H9 (cell line): Measurements from ENCODE around the gene PARD3. TPM values are rescaled to one million over a fixed set of nuclear protein-coding genes. Genes with fewer than 3 reads are reported as not detected.

ENCODE experiments used
- DNase-seq: peaks from one replicate; pipeline ENCODE4 v3.0.0-alpha.2; 2017
- H2AFZ ChIP-seq: one replicate; pipeline ENCODE4 v1.6.1; 2013; ENCODE audit warnings: mild to moderate bottlenecking, low read length, control low read depth, moderate library complexity
- H2AK5ac ChIP-seq: 2 replicates; pipeline ENCODE4 v1.6.1; 2013; ENCODE audit warnings: low read length, control low read depth, mixed read lengths; ENCODE audit not compliant: insufficient read length
- H2BK120ac ChIP-seq: one replicate; pipeline ENCODE4 v1.6.1; 2013; ENCODE audit warnings: low read depth, mild to moderate bottlenecking, low read length, control low read depth, inconsistent platforms; ENCODE audit not compliant: poor library complexity, severe bottlenecking
- H2BK12ac ChIP-seq: 2 replicates; pipeline ENCODE4 v1.6.1; 2013; ENCODE audit warnings: low read length, control low read depth, mixed read lengths, low read depth; ENCODE audit not compliant: insufficient read length
- H2BK15ac ChIP-seq: 2 replicates; pipeline ENCODE4 v1.6.1; 2013; ENCODE audit warnings: low read depth, low read length, control low read depth
- H2BK20ac ChIP-seq: one replicate; pipeline ENCODE4 v1.6.1; 2013; ENCODE audit warnings: low read depth, mild to moderate bottlenecking, low read length, control low read depth, inconsistent platforms; ENCODE audit not compliant: poor library complexity, severe bottlenecking
- H2BK5ac ChIP-seq: 2 replicates; pipeline ENCODE4 v1.6.1; 2013; ENCODE audit warnings: low read length, control low read depth, mixed read lengths; ENCODE audit not compliant: insufficient read length
- H3K14ac ChIP-seq: 2 replicates; pipeline ENCODE4 v1.6.1; 2013; ENCODE audit warnings: low read length, control low read depth; ENCODE audit not compliant: insufficient read depth
- H3K18ac ChIP-seq: 2 replicates; pipeline ENCODE4 v1.6.1; 2013; ENCODE audit warnings: low read depth, mild to moderate bottlenecking, mixed read lengths, low read length, control low read depth; ENCODE audit not compliant: insufficient read length
- H3K23ac ChIP-seq: 2 replicates; pipeline ENCODE4 v1.6.1; 2013; ENCODE audit warnings: low read length, control low read depth, mixed read lengths, low read depth; ENCODE audit not compliant: insufficient read length
- H3K23me2 ChIP-seq: 2 replicates; pipeline ENCODE4 v1.6.1; 2013; ENCODE audit warnings: low read depth, mild to moderate bottlenecking, mixed read lengths, low read length, control low read depth; ENCODE audit not compliant: insufficient read length, poor library complexity, severe bottlenecking
- H3K27ac ChIP-seq: 2 replicates; pipeline ENCODE4 v1.5.1; 2013; ENCODE audit warnings: low read length, control low read depth, mixed read lengths, low read depth; ENCODE audit not compliant: insufficient read length
- H3K27me3 ChIP-seq: 2 replicates; pipeline ENCODE4 v1.6.1; 2013; ENCODE audit warnings: low read length, control low read depth, inconsistent platforms; ENCODE audit not compliant: insufficient read depth
- H3K4ac ChIP-seq: 2 replicates; pipeline ENCODE4 v1.6.1; 2013; ENCODE audit warnings: low read depth, mild to moderate bottlenecking, control low read depth, inconsistent platforms, low read length, moderate library complexity
- H3K4me1 ChIP-seq: 2 replicates; pipeline ENCODE4 v1.6.1; 2013; ENCODE audit warnings: low read length, control low read depth, inconsistent platforms; ENCODE audit not compliant: insufficient read depth
- H3K4me2 ChIP-seq: 2 replicates; pipeline ENCODE4 v1.6.1; 2013; ENCODE audit warnings: low read length, control low read depth, mixed read lengths; ENCODE audit not compliant: insufficient read length, insufficient read depth
- H3K56ac ChIP-seq: 2 replicates; pipeline ENCODE4 v1.6.1; 2013; ENCODE audit warnings: low read depth, mild to moderate bottlenecking, mixed read lengths, low read length, control low read depth; ENCODE audit not compliant: insufficient read length
- H3K79me1 ChIP-seq: 2 replicates; pipeline ENCODE4 v1.6.1; 2013; ENCODE audit warnings: low read depth, mild to moderate bottlenecking, moderate library complexity, low read length, control low read depth, inconsistent platforms; ENCODE audit not compliant: insufficient read depth, poor library complexity, severe bottlenecking
- H3K79me2 ChIP-seq: 2 replicates; pipeline ENCODE4 v1.6.1; 2013; ENCODE audit warnings: low read length, control low read depth, inconsistent platforms; ENCODE audit not compliant: insufficient read depth
- H3K9ac ChIP-seq: 2 replicates; pipeline ENCODE4 v1.6.1; 2013; ENCODE audit warnings: low read length, control low read depth, mixed read lengths; ENCODE audit not compliant: insufficient read length; ENCODE audit errors: extremely low read depth
- H3K9me3 ChIP-seq: one replicate; pipeline ENCODE4 v1.6.1; 2013; ENCODE audit warnings: low read depth, low read length, inconsistent platforms; ENCODE audit not compliant: control insufficient read depth
- H3T11ph ChIP-seq: one replicate; pipeline ENCODE4 v1.6.1; 2013; ENCODE audit warnings: mild to moderate bottlenecking, low read length, control low read depth, inconsistent platforms
- H4K20me1 ChIP-seq: one replicate; pipeline ENCODE4 v1.6.1; 2013; ENCODE audit not compliant: control insufficient read depth, insufficient read length, insufficient read depth
- H4K5ac ChIP-seq: 2 replicates; pipeline ENCODE4 v1.6.1; 2013; ENCODE audit warnings: low read depth, mild to moderate bottlenecking, mixed read lengths, low read length, control low read depth; ENCODE audit not compliant: insufficient read length
- H4K8ac ChIP-seq: replicated peaks from 2 replicates; pipeline ENCODE4 v1.6.1; 2013; ENCODE audit warnings: low read length, control low read depth, mixed read lengths, low read depth; ENCODE audit not compliant: insufficient read length
- H4K91ac ChIP-seq: 2 replicates; pipeline ENCODE4 v1.6.1; 2013; ENCODE audit warnings: low read depth, mild to moderate bottlenecking, moderate library complexity, mixed read lengths, low read length, control low read depth; ENCODE audit not compliant: insufficient read length
- H3K27ac Mint-ChIP-seq, 3 experiments: 2 replicates in 2 of 3; 3 replicates in 1 of 3; pipeline ENCODE4 v1.8.0; 2020 to 2021; ENCODE audit warnings: mixed read lengths in 3 of 3, mild to moderate bottlenecking in 1 of 3, moderate library complexity in 1 of 3
- H3K27me3 Mint-ChIP-seq: 2 replicates; pipeline ENCODE4 v1.8.0; 2021; ENCODE audit warnings: low read depth, mild to moderate bottlenecking, moderate library complexity, mixed read lengths
- H3K36me3 Mint-ChIP-seq, 3 experiments: 2 replicates in 2 of 3; 3 replicates in 1 of 3; pipeline ENCODE4 v1.8.0; 2020 to 2021; ENCODE audit warnings: low read depth in 3 of 3, mixed read lengths in 3 of 3; ENCODE audit not compliant: insufficient read depth in 1 of 3
- H3K4me1 Mint-ChIP-seq, 2 experiments: 2 replicates each; pipeline ENCODE4 v1.8.0; 2020; ENCODE audit warnings: mixed read lengths in 2 of 2
- H3K4me3 Mint-ChIP-seq, 2 experiments: 2 replicates in 1 of 2; 3 replicates in 1 of 2; pipeline ENCODE4 v1.8.0; 2020 to 2021; ENCODE audit warnings: mild to moderate bottlenecking in 2 of 2, mixed read lengths in 2 of 2, moderate library complexity in 1 of 2
- H3K9me3 Mint-ChIP-seq, 2 experiments: 2 replicates in 1 of 2; 3 replicates in 1 of 2; pipeline ENCODE4 v1.8.0; 2020; ENCODE audit warnings: mild to moderate bottlenecking in 2 of 2, mixed read lengths in 2 of 2, moderate library complexity in 1 of 2
- CTCF ChIP-seq: fragments of 200-600 bp; sonication (generic); conservative IDR thresholded peaks from 3 replicates; pipeline ENCODE4 v1.8.0; 2021; ENCODE audit warnings: antibody characterized with exemption, mild to moderate bottlenecking
- WGBS: extraction: QIAGEN DNeasy Blood & Tissue Kit; methylation state at CpG from one replicate; pipeline ENCODE4 v1.1.7; 2013; ENCODE audit warnings: missing lambda C conversion rate, low lambda C conversion rate, mixed read lengths; ENCODE audit not compliant: insufficient read length; ENCODE audit errors: extremely low coverage; 5-methylcytosine and 5-hydroxymethylcytosine counted together
- total RNA-seq: library from RNA; stranded (reverse); gene quantifications from 2 replicates; pipeline ENCODE4 v1.2.1, GENCODE V29; 2021

Gene PARD3
- total RNA-seq, 1 experiment from 2014 or later, result 44.7 TPM

DNA sequence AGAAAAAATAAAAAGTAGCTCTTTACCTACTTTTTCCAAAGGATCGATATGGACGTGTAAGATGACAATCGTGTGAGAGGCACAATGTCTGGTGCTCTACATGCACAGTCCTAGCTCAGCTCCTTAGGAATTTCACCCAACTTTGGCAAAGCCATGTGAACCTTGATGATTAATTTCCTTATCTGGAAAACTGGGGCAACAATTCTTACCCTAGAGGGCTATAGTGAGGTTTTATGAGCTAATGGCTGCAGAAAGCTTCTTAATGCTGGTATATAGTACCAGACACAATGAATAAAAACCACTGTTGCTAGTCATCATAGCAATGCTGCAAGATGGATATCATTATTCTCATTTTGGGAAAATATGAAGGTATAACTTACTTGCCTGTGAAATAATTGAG, 202.7 kb downstream of the PARD3 start:
- Mint-ChIP-seq H3K4me1 (peaks cover 26 to 30% of the 10 kb centered on the region in 2 experiments), H3K9me3 (no peaks in the 10 kb centered on the region), H3K4me3 (no peak overlapping the region), H3K27me3 (no peaks in the 10 kb centered on the region), H3K27ac (no peak overlapping the region), H3K36me3 (no peaks in the 10 kb centered on the region)
- H2AFZ ChIP-seq, result no peak overlapping the region
- no peak overlapping the region for H3K56ac ChIP-seq
- no peak for DNase-seq
- H4K91ac ChIP-seq, result no peak overlapping the region
- no peaks in the 10 kb centered on the region; the same call in 1 of the 2 replicates for H3K4me1 ChIP-seq
- H3K4ac ChIP-seq, result no peak overlapping the region
- no peak overlapping the region for H3K9ac ChIP-seq
- H3K27me3 ChIP-seq, result no peaks in the 10 kb centered on the region
- no peak overlapping the region for H4K5ac ChIP-seq
- no peak overlapping the region for H3K23ac ChIP-seq
- H2BK5ac ChIP-seq, result no peak overlapping the region
- H2BK20ac ChIP-seq, result no peak overlapping the region
- peaks cover 2% of the 10 kb centered on the region for H3K79me1 ChIP-seq
- no peaks in the 10 kb centered on the region for H3K23me2 ChIP-seq
- H2AK5ac ChIP-seq, result no peak overlapping the region
- H3K14ac ChIP-seq, result no peak overlapping the region
- no peak overlapping the region for H3K18ac ChIP-seq
- no peak overlapping the region for H3T11ph ChIP-seq
- H3K79me2 ChIP-seq, result 0 out of 2 replicates have a peak, but pooled peaks cover 2% of the 10 kb centered on the region
- H3K27ac ChIP-seq, result no peak overlapping the region
- no peak overlapping the region for H2BK120ac ChIP-seq
- H2BK15ac ChIP-seq, result no peak overlapping the region
- no CpG with 5 or more reads among the region's 3 CpGs for WGBS
- H4K20me1 ChIP-seq, result no peaks in the 10 kb centered on the region
- no peak for TF ChIP-seq CTCF
- H2BK12ac ChIP-seq, result no peak overlapping the region
- no peak overlapping the region for H4K8ac ChIP-seq
- no peaks in the 10 kb centered on the region for H3K9me3 ChIP-seq
- no peak overlapping the region for H3K4me2 ChIP-seq
